DMS53 (cell line): ENCODE measurements around the gene FPR2.
"Not testable (repeated sequence)": the region's sequence is repeated elsewhere in the genome, so short reads cannot be mapped to it uniquely, and the experiment has no call there.

Experiments
- DNase-seq: peaks from one replicate; lab custom pipeline; 2025; lab: John Stamatoyannopoulos, UW

FPR2 gene

GRCh38 chr19:51805396-51805795 lies 44.4 kb downstream of the FPR2 start:
- not testable (repeated sequence) for DNase-seq

DNA sequence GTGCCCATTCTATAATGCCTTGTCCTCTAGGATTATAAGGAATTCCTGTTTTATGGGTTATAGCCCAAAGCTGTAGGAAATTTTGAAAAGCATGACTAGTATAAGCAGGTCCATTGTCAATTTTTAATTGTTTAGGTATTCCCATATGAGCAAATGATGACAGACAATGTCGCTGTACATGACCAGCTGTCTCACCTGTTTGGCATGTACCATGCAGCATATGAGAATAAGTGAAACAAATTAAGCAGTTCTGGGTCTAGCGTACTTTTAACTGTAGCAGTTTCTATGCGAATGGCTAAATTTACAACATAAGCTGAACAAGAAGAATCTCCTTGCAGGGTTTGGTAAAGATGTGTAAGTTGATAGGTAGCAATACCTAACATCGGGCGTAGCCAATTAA lies 45.6 kb downstream of the FPR2 start:
- not testable (repeated sequence) for DNase-seq

DNA sequence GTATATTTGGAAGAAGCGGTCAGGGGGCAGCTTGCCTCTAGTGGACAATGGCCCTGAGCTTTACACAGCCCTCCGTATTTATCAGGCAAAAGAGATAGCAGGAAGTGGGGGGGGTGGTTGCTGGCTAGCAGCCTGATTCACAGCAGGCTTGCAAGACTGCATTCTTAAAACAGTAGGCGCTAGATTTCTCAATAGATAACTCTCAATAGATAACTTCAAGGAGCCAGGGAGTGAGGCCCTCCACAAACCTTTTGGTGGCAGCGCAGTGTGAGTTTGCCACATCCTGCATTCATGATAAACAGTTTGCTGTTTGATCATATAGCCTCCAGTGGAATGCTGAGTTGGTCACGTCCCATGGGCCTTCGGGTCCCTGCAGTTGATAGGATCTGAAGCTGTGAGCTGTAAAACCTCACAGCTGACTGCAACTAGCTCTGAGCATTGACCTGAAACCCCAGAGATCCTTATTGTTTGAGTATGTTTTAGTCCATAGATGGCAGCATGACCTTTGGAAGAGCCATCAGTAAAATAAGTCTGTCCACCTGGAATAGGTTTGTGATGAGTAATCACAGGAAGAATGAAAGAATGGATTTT lies 46.2 kb downstream of the FPR2 start:
- DNase-seq = peak; percentile 4

- no peak for DNase-seq
These were observed 46.9 kb downstream of the FPR2 start for GRCh38 chr19:51807925-51808324.

GRCh38 chr19:51808333-51808986 lies 47.5 kb downstream of the FPR2 start:
- no peak for DNase-seq

DNA sequence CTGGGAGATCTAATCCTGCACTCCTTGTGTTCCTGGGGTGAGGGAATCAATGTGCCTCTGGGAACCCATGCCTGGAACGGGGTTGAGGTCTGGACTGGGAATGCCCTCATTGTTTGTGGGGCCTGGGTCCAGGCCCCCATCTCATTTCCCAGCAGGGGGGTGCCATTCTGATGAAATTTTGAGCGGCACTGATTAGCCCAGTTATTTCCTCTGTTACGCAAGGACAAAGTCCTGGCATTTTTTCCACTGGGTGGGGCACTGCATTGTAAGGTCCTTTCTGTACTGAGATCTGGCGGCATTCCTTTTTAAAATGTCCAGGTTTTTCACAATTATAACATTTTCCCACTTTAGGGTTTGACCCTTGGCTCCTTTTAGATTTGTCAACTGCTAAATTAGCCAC lies 48.8 kb downstream of the FPR2 start:
- DNase-seq = no peak

DNA sequence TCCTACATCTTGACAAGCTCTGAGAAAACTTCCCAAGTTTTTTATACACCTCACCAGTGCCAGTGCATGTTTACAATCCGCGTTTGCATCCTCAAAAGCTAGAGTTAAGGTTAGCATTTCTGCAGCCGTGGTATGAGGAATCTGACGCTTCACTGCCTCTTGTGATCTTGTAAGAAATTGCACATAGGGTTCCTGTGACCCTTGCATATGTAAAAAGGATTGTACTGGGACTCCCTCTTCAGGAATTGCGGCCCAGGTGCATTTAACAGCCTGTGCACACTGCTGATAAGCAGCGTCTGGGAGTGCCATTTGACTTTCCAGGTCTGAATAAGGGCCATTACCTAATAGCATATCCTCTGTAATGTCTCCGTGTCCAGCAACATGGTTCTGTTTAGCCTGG lies 49.2 kb downstream of the FPR2 start:
- DNase-seq = peak; percentile 4

- DNase-seq = no peak
These were observed 50.4 kb downstream of the FPR2 start for GRCh38 chr19:51811344-51811743.

GRCh38 chr19:51815043-51815442 lies 54.1 kb downstream of the FPR2 start:
- no peak for DNase-seq

- DNase-seq = no peak
These were observed 55.7 kb downstream of the FPR2 start for GRCh38 chr19:51816711-51817110.

DNA sequence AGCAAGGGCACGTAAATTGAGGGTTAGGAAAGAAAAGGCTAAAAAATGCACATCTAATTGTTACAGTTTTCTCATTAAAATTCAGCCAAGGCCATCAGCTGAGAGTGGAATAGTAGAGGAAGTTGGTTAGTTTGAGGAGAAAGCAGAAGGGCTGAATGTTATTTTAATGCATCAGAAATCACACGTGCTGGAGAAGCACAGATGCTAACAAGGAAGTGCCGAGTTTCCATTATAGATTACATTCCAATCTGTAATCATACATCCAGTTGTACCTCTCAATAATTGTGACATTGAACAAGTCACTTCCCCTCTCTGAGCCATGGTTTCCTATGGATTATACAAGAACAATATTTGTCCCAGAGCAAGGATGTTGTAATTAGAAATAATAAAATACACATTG lies 59.0 kb downstream of the FPR2 start:
- no peak for DNase-seq
